ENCODE measurements around the gene TMEM167A.

The TMEM167A gene, protein sequence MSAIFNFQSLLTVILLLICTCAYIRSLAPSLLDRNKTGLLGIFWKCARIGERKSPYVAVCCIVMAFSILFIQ

DNA sequence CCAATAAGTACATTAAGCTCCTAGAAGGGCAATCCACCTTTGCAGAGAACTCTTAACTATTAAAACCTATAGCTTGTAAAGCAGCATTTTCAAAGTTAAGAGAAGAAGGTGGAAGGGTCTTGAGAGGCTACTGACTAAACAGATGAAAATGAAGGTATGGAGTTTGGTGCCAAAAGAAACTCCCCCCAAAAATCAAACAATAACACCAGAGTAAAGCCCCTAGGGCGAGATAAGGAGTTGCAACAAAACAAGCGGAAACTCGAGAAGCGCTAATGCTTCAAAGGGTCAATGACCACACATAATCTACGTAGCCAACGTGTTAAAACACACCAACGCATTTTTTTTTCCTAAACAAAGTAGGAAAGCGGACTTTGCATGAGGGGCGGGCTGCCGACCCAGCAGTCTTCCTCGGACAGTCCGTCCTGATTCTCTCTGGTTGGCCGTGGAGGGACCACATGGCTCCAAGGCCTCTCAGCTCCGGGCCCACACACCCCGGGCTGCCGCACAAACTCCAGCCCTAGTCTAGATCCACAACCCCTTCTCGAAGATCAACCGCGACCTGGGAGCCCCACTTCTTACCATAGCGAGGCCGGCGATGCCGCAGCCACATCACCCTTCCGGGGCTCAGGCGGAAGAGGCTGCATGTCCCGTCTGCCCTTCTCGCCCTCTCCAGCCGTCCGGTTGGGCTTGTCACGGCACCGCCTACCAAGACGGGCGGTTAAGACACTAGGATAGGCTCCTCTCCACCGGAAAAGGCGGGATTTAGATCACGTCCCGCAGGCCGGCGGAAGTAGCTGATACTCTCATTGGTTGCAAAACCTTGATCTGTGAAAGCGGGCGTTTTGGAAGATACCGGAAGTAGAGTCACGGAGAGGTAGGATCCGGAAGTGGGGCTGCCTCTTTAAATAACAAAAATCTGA is at the start of gene TMEM167A, which contains the start of gene XRCC4:
Gene TMEM167A, minus strand, starts transcription at position 653 of the 920 bp plus-strand sequence. Its CDS starts 71 bp downstream, at position 582.
Gene XRCC4, plus strand, starts transcription at position 806 of the 920 bp plus-strand sequence. CDS start 27,373 bp downstream, outside the sequence.
- peak; percentile 94 for DNase-seq

DNA sequence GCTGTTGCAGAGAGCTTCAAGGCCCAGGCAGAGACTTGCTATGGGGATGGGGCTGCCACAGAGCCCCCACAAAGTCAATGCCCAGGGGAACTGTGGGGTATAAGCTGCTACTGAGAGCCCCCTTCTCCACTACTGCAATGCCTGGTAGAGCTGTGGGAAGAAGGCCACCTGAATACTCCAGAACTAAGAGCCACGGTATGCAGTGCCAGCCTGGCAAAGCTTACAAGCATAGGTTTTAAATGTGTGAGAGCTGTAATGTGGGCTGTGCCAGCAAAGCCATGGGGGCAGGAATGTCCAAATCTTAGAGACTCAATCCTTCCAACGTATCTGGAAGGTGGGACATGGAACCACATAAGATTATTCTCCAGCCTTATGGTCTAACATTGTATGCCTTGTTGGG is 49.3 kb upstream of the TMEM167A start:
- no peak for DNase-seq

DNA sequence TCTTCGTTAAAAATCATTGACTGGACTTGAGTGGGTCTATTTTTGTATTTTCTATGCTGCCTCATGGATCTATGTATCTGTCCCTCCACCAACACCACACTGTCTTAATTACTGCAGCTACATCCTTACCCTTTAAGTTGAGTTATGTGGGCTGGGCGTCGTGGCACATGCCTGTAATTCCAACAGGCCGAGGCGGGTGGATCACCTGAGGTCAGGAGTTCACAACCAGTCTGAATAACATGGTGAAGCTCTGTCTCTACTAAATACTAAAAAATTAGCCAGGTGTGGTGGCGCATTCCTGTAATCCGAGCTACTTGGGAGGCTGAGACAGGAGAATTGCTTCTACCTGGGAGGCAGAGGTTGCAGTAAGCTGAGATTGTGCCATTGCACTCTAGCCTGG is 48.4 kb upstream of the TMEM167A start:
- DNase-seq, result no peak

DNA sequence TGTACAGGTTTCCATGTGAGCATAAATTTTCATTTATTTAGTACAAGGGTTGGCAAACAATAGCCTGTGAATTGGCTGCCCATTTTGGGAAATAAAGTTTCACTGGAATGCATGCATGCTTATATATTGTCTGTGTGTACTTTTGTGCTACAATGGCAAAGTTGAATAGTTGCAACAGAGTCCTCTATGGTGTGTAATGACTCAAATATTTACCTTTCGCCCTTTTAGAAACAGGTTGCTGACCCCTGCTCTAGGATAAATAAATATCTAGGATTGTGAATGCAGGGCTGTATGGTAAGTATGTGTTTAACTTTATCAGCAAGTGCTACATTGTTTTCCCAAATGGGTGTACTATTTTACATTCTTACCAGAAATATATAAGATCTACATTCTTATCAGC is 47.4 kb upstream of the TMEM167A start:
- DNase-seq, result no peak

DNA sequence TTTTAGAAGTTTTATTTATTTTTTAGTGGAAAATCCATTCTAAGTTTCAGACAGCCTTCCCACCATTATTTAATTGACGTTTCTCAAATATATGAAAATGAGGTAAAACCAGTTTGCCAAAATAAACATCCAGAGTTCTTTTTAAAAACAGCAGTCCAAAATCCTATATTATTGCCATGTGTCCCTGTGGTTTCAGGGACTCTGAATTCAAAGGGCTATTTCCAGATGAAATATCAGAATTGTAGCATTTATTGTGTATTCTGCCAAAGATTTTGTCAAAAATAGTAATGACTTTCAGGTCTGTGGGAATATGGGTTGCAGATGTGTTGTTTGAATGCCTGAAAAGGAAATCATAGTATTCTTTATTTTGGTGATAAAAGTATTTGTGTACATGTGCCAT is 41.8 kb upstream of the TMEM167A start:
- DNase-seq, result no peak

DNA sequence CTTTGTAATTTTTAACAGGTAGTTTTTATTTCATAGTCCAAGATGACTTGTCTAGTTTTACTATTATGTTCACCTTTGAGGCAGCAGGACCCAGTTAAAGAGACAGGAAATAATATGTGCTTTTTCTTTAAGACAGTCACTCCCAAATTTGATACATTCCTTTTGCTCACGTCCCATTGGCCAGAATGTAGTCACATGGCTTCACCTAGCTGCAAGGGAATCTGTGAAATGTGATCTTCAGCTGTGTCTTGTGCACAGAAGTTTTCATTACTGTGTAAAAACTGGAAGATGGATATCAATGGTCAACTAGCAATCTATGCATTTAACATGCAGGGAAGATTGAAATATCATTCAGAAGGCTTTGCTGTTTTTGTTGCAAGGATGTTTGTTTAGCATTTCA is 41.3 kb upstream of the TMEM167A start:
- DNase-seq, result no peak

DNA sequence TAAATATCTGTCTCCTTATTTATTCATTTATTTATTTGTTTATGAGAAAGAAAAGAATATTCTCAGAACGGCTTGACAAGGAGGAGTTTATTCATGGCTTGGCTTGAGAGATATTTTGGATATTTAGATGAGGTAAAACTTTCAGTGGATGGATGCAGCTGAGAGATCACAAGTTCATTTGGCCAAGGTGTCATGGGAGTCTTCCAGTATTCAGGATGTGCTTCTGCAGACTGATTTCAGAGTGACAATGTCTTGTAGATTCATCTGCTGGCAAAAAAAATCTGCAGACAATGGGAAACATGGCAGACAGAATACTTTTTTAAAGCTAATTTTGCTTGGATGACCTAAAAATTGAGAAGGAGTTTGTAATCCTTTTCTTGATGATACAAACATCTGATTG is 38.6 kb upstream of the TMEM167A start:
- no peak for DNase-seq

DNA sequence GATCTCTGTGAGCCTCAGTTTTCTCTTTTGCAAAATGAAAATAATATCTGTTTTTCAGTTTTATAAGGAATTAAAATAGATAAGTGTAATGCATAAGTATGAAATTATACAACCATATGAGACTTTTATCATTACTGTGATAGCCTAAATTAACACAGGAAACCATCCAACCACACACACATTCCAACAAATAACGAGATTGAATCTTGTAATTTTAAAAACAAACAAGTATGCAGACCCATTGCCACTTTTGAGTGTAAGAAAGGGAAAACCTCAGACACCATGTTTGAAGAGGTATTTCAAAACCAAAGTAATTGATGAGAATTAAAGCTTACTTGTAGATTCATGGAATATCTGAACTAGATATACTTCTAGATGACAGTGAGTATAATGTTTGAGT is 32.2 kb upstream of the TMEM167A start:
- DNase-seq, result no peak

DNA sequence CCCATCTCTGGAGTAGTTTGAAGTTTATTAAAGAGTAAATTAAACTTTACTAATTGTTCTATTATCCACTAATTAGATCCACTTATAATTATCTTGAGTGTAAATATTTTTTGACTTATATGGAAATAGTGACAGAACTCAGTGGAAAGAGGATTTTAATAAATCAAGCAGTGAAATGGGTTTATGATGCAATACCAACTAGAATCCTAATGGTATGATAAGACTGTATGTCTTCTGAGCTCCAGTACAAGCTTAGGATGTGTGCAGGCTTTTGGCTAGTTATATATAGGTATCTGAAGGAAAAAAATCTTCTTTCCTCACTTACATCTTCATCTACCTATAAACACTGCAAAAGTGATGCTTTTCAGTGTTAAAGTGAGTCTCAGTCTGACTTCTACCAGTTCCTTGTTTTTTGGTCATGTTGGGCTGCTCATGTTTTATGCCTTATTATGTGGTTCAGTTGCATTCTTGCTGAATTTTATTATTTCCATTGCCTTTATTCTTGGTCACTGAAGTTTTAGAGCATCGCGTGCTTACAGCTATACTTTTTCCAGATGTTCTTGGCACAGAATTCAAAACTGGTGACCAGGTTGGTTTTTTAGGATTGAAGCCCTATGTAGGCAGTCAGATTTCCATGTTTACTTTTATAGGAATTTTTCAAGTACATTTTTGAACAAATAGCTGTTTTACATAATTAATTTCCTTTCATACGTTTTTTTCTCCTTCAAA is 30.7 kb upstream of the TMEM167A start:
- no peak for DNase-seq

DNA sequence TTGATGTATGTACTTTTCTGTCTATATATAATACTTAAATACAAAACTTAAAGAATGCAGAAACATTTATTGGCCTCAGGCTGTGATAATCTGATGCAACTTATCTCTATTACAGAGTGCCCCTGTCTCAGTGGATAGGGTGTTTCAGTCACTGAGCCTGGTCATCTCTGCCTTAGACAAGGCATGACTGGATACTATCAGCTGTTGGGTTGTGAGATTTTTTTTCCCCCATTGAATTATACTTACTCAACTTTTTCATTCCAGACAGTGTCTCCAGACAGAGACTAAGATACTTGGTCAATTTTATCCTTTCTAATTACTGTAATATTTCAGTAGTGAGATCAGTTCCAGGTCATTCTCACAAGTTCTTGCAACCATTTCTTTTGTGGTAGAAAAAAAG is 26.8 kb upstream of the TMEM167A start:
- no peak for DNase-seq

DNA sequence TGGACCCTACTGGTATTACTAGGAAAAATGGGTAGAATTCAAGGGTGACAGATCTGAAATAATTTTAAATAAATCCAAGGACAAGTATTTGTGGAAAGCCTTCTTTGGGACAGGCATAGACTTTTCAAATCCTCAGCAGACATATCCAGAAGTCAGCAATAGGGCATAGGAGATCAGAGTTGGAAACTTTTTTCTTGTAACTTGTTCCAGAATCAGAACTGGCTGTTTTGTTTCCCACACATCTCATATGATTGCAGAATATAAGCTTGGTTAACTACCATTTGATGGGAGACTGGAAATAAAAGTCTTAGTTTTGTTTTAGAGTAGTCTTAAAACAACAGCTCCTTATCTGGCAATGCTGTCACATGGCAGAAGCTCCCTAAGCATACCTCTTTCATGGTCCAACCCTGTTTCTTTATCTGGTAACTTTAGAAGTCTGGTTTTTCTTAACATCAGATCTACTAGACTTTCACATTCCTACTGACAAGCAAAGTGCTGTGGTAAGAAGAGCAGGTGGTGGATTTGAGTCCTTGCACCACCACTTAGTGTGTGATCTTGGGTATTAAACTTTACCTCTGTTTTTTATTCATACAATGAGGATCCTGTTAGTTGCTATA is 25.3 kb upstream of the TMEM167A start:
- DNase-seq, result no peak

DNA sequence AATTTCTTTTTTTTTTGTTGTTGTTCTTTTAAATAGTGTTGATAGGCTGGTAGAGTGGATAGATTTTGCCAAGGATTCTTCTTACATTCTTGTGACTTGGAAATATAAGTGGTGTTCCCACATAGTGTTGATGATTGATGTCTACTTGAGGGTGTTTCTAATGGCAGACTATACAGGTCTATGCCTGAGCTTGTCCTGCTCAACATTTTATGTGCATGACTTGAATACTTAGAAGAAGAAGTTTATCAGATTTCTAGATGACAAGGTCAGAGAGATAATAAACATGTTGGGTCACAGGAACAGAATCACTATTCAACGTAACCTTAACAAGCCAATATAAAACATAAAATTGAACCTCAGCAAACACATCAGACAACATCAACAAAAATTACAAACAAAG is 24.3 kb upstream of the TMEM167A start:
- DNase-seq, result no peak

DNA sequence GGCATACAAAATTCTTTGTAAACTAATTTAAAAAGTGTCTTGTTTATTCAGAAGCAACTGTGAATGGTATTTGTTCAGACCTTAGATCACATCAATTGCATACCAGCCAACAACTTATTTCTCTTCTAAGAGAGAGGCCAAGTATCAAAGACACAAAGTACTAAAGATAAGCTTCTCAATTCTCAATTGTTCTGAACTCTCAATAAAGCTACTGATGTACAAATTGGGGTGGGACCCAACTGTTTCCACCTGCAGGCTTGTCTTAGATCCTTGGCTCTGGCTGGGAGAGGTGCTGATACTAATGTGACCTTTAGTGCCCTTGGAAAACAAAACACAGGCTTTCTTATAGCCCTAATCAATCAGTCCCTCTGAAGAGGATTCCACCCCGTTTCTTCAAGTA is 22.3 kb upstream of the TMEM167A start:
- no peak for DNase-seq

DNA sequence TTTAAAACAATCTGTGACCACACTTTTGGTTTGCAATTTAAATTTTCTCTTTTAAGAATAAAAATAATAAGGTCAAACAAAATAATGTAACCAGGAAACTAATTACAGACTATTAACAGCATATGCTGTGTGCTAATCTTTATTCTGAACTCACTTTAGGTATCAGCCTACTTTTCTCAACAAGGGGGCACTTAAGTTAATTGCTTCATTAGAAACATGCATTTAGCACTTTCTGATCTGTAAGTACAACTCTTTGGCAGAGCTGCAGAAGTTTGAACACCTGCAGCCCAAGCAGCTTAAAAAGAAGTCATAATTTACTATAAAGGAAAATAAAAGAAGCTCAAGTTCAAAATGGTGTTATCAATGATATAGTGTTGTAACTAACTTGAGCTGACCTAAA is 21.8 kb upstream of the TMEM167A start:
- DNase-seq, result no peak

DNA sequence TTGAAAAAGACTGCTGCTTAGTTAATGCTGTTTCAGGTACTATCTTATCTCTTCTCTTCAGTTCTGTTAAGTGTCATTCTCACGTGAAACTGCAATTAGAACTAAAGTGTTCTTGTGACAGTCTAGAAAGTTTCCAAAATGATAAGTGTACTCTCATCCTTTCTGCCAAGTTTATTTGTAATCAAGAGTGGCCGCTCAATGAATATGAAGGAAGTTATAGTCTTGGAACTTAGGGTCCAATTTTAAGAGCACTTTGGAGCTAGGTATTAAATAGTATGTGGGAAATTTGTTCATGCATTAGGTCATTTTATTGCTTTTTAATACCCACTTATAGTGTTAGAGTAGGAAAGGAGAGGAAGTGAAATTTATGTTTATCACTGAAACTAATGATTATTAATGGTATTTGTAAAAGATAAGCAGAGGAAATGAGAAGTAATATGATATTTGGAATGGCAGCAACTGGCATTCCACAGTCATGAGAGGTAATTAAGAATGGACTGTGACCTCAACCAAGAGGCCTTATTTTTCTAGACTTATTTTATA is 20.6 kb upstream of the TMEM167A start:
- DNase-seq, result no peak

DNA sequence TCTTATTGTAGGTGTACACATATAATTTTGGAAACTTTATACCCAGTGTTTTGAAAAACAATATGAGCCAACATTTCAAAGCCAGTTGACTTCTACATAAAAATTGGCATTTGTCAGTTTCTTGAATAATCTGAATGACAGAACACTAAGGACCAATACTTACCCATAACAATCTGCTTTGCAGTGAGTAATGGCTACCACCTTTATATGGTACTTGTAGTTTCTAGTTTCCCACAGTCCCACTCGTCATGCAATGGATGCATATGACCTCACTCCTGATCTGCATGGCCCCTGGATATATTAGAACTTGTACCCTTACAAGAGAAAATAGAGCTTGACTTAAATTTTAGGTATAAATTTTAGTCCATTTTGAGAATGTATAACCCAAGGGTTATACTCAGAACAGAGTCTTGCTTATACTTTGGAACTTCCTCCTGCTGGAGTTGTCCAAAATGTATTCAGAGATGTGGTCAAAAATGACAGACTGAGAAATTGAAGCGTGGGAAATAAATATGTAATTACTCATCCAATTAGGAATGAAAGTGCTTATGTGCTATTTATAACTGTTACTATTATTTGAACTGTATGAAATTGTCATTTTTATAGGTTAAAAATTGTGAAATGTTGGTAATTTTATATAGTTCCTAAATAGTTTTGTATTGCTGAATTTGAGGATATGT is 19.6 kb upstream of the TMEM167A start:
- no peak for DNase-seq

DNA sequence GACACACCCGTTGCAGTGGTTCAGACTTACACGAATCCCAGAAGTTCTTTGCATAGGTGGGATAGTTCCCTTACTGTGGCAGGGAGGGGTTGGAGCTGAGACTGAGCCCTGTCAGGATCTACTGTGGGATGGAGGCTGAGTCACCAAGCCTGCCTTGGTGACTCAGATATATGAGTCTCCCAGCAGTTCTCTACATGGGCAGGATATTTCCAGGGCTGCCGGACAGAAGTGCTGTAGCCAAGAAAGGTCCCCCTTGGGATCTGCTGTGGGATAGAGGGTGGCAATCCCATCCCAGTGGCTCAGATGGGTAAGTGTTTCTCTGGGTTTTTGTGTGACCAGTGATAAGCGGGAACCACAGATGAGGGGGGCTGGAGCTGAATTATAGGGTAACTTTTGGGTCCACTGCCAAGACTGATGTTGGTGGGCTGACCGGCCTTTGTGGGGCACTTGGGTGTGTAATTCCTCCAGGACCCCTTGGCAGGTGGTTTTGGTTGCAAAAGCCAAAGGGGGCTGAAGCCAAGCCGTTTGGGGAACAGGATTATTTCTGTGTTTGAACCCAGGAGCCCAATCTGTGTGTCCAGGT is 18.9 kb upstream of the TMEM167A start:
- DNase-seq, result no peak

DNA sequence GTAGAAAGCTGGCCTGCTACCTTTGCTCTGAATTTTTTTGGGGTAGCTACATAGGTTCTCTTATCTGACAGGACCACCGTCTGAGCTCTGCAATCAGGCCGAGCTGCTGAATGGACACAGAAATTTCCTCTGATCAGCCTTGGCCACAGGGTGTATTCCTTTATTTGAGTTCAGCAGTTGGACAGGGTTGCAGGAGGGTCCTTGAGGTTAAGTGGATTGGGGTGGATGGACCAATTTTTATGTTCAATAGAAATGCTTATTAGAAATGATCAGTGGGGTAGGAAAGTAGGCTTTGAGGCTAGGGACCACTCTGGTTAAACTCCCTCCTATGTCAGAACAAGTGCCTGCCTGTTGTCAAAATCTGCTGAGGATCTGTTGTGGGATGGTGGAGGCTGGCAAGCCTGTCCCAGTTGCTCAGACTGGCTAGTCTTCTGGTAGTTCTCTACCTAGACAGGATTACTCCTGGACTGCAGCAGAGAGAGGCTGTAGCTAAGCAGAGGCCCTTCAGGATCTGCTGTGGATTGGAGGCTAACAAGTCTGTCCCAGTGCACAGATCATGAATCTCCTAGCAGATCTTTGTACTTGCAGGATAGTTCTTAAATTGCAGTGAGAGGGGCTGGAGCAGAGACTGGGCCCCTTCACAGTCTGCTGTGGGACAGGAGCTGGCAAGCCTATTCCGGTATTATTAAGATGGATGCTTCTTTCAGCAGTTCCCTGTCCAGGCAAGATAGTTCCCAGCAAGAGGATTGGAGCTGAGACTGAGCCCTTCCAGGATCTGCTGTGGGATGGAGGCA is 18.2 kb upstream of the TMEM167A start:
- no peak for DNase-seq

DNA sequence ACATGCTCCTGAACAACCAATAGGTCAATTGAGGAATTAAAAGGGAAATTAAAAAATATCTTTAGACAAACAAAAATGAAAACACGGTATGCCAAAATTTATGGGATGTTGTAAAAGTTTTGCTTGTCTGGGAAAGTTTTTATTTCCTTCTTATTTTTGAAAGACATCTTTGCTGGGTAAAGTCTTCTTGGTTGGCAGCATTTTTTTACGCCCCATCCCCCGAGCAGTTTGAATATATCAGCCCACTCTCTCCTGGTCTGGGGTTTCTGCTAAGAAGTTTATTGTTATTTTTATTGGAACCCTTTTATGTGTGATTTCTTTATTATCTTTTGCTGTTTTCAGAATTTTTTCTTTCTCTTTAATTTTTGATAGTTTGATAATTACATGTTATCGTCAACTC is 16.5 kb upstream of the TMEM167A start:
- DNase-seq, result no peak

DNA sequence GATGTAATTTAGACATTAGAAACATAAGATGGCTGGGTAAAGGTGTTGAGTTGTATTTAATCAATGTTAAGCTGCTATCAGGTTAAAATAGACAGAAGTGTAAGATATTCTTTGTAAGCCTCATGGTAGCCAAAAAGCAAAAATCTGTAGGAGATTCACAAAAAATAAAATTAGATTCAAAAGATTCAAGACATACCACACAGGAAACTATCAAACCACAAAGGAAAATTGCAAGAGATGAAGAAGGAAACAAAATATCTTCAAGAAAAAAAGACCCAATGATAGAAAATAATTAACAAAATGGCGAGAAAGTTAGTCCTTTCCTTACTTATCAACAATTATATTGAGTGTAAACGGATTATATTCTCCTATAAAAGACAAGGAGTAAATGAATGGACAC is 15.4 kb upstream of the TMEM167A start:
- DNase-seq, result no peak

DNA sequence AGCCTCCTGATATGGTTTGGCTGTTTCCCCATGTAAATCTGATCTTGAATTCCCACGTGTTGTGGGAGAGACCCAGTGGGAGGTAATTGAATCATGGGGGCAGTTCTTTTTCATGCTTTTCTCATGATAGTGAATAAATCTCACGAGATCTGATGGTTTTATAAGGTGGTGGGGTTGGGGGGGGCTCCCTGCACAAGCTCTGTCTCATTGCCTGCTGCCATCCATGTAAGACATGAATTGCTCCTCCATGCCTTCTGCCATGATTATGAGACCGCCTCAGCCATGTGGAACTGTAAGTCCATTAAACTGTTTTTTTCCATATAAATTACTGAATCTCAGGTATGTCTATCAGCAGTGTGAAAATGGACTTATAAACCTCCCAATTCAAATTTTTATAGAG is 13.0 kb upstream of the TMEM167A start:
- no peak for DNase-seq
